CD4-positive, CD25-positive, alpha-beta regulatory T cell (primary cell): Measurements from ENCODE around the gene SMAD3. TPM values are rescaled to one million over a fixed set of nuclear protein-coding genes. Genes with fewer than 3 reads are reported as not detected.
A peak's percentile ranks its signal among the peaks of the same experiment; 100 is the strongest.

Experiments used
- ATAC-seq, 2 donors: fragments of 150-1000 bp; cut with Tn5 transposase; one replicate each; pipeline ENCODE4 v1.10.0; 2021; ENCODE audit warnings: low read depth in 2 of 2, moderate number of reproducible peaks in 2 of 2, moderate library complexity in 1 of 2
- DNase-seq, 3 donors: peaks; one replicate each; pipeline versions ENCODE4 v3.0.0 to v3.0.0-alpha.2; 2012 to 2022; ENCODE audit warnings: mixed read lengths in 1 of 3
- H3K27ac ChIP-seq: one replicate; pipeline ENCODE4 v1.7.0; 2013; ENCODE audit warnings: mild to moderate bottlenecking, low read length; ENCODE audit not compliant: insufficient read depth, poor library complexity, severe bottlenecking
- H3K27me3 ChIP-seq: one replicate; pipeline ENCODE4 v1.7.0; 2013; ENCODE audit warnings: low read length; ENCODE audit not compliant: control insufficient read depth, insufficient read depth
- H3K36me3 ChIP-seq: one replicate; pipeline ENCODE4 v1.7.0; 2013; ENCODE audit warnings: mild to moderate bottlenecking, low read length, moderate library complexity; ENCODE audit not compliant: control insufficient read depth, insufficient read depth
- H3K4me1 ChIP-seq: 2 replicates; pipeline ENCODE4 v1.7.0; 2013; ENCODE audit warnings: mild to moderate bottlenecking, low read length; ENCODE audit not compliant: insufficient read depth, control insufficient read depth, poor library complexity, severe bottlenecking
- H3K4me3 ChIP-seq: one replicate; pipeline ENCODE4 v1.7.0; 2013; ENCODE audit warnings: low read depth, mild to moderate bottlenecking, low read length, moderate library complexity
- H3K9me3 ChIP-seq, 2 experiments: 1 replicate in 1 of 2; 2 replicates in 1 of 2; pipeline ENCODE4 v1.7.0; 2013; ENCODE audit warnings: low read length in 2 of 2, mild to moderate bottlenecking in 1 of 2, moderate library complexity in 1 of 2; ENCODE audit not compliant: control insufficient read depth in 2 of 2
- H3K27ac Mint-ChIP-seq, 3 donors: one replicate each; pipeline ENCODE4 v1.8.0; 2020 to 2022; ENCODE audit warnings: mild to moderate bottlenecking in 3 of 3, mixed read lengths in 3 of 3, moderate library complexity in 2 of 3
- H3K27me3 Mint-ChIP-seq: one replicate; pipeline ENCODE4 v1.8.0; 2022; ENCODE audit warnings: mild to moderate bottlenecking, mixed read lengths
- H3K36me3 Mint-ChIP-seq: one replicate; pipeline ENCODE4 v1.8.0; 2020; ENCODE audit warnings: mixed read lengths
- H3K4me1 Mint-ChIP-seq, 4 donors: one replicate each; pipeline ENCODE4 v1.8.0; 2020 to 2022; ENCODE audit warnings: mixed read lengths in 4 of 4, mild to moderate bottlenecking in 1 of 4
- H3K4me3 Mint-ChIP-seq, 4 donors: one replicate each; pipeline ENCODE4 v1.8.0; 2020 to 2022; ENCODE audit warnings: mild to moderate bottlenecking in 4 of 4, mixed read lengths in 4 of 4, moderate library complexity in 3 of 4
- H3K9me3 Mint-ChIP-seq, 7 donors: one replicate each; pipeline ENCODE4 v1.8.0; 2020 to 2022; ENCODE audit warnings: mixed read lengths in 7 of 7, mild to moderate bottlenecking in 3 of 7, moderate library complexity in 2 of 7
- polyA plus RNA-seq, 4 donors: library from polyadenylated mRNA; unstranded; fragments of 300-500 nt; fragmentation: Illumina TruSeq; gene quantifications; one replicate each; pipeline ENCODE4 v1.2.3, GENCODE V29; 2021
- total RNA-seq: library from RNA; stranded (reverse); gene quantifications from one replicate; pipeline ENCODE4 v1.2.3, GENCODE V29; 2022

Gene SMAD3
- total and polyA plus RNA-seq, 5 donors from 2014 or later, result 12.0 to 76.6 (median 14.7) TPM

DNA sequence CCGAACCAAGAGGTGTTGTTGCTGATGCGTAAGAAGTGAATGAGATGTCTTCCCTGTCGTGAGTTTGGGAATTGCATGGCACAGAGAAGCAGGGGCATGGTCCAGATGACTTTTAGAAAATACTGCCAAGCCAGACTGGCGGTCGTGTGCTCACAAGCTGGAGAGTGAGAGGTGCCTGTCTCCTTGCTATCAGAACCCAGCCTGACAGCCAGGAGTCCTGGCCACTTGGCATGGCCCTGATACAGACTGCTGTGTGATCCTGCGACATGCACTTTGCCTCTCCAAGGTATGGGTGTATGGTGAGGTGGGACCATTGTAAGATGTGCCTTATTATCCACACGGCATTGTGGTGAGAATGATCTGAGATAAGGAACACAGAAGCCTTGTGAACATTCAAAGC lies 93.0 kb downstream of the SMAD3 start:
- Mint-ChIP-seq H3K4me1 (peaks cover 23 to 62% (median 35%) of the 10 kb centered on the region in 4 donors), H3K36me3 (peaks cover 29% of the 10 kb centered on the region), H3K27ac (peak overlapping the region in 2 of 3 donors; percentile 22 to 66), H3K27me3 (no peaks in the 10 kb centered on the region), H3K9me3 (peaks cover 0 to 3% (median 0%) of the 10 kb centered on the region in 7 donors), H3K4me3 (no peak overlapping the region)
- Histone ChIP-seq H3K9me3 (no peaks in the 10 kb centered on the region), H3K27me3 (no peaks in the 10 kb centered on the region), H3K4me3 (no peak overlapping the region), H3K36me3 (peaks cover 8% of the 10 kb centered on the region), H3K27ac (no peak overlapping the region), H3K4me1 (no peaks in the 10 kb centered on the region)
- no peak for DNase-seq
- no peak for ATAC-seq

DNA sequence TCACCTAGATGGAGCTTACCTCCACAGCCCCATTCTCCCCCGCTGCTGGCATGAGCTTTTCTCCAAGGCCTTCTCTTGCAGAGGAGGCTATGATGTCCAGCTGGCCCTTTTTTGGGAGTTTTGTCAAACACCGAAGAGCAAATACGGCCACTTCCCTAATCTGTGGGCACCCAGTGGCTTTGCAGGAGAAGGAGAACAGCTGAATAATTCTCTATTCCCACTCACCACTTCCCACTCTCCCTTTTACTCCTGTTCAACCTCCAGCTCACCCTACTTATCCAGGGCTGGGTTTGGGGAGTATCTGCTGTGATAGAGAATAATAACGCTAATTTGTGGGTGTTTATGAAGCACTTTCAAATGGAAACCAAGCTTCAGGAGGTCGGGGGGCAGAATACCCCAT lies 96.0 kb downstream of the SMAD3 start:
- Histone ChIP-seq H3K4me1 (no peaks in the 10 kb centered on the region), H3K36me3 (peaks cover 21% of the 10 kb centered on the region), H3K9me3 (no peaks in the 10 kb centered on the region), H3K27me3 (no peaks in the 10 kb centered on the region), H3K4me3 (no peak overlapping the region), H3K27ac (no peak overlapping the region)
- ATAC-seq, result no peak
- H3K4me1 Mint-ChIP-seq, result peaks cover 15 to 48% (median 26%) of the 10 kb centered on the region in 4 donors
- no peaks in the 10 kb centered on the region for H3K27me3 Mint-ChIP-seq
- no peak overlapping the region for H3K4me3 Mint-ChIP-seq
- peaks cover 0 to 2% (median 0%) of the 10 kb centered on the region in 7 donors for H3K9me3 Mint-ChIP-seq
- H3K27ac Mint-ChIP-seq, result peak overlapping the region in 2 of 3 donors; percentile 12 to 43
- DNase-seq, result no peak
- peaks cover 34% of the 10 kb centered on the region for H3K36me3 Mint-ChIP-seq

DNA sequence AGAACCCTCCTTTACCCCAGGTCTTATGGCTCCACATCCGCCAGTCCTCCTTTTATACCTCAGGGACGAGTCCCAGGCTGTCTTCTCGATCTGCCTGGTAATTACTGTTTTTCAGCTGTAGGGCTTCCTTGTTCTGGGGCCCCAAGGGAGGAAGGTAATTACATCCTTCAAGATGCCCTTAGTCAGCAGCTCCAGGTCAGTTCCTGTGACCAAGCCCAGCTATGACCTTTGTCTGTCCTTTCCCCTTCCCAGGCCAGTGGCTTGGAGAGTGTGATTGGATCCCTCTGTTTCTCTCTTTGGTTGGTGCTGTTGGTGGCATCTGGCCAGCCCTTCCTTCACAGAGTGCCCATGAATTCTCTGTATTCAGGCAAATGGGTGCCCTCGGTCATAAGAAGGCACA lies 96.5 kb downstream of the SMAD3 start:
- peaks cover 15 to 48% (median 25%) of the 10 kb centered on the region in 4 donors for H3K4me1 Mint-ChIP-seq
- peaks cover 0 to 2% (median 0%) of the 10 kb centered on the region in 7 donors for H3K9me3 Mint-ChIP-seq
- H3K36me3 Mint-ChIP-seq, result peaks cover 35% of the 10 kb centered on the region
- ATAC-seq (no peak), DNase-seq (no peak)
- H3K27ac ChIP-seq, result no peak overlapping the region
- no peak overlapping the region for H3K4me3 Mint-ChIP-seq
- no peaks in the 10 kb centered on the region for H3K27me3 Mint-ChIP-seq
- peak overlapping the region in 1 of 3 donors; percentile 43 for H3K27ac Mint-ChIP-seq
- peaks cover 26% of the 10 kb centered on the region for H3K36me3 ChIP-seq
- H3K4me3 ChIP-seq, result no peak overlapping the region
- H3K4me1 ChIP-seq, result no peaks in the 10 kb centered on the region
- H3K9me3 ChIP-seq, result no peaks in the 10 kb centered on the region
- no peaks in the 10 kb centered on the region for H3K27me3 ChIP-seq

DNA sequence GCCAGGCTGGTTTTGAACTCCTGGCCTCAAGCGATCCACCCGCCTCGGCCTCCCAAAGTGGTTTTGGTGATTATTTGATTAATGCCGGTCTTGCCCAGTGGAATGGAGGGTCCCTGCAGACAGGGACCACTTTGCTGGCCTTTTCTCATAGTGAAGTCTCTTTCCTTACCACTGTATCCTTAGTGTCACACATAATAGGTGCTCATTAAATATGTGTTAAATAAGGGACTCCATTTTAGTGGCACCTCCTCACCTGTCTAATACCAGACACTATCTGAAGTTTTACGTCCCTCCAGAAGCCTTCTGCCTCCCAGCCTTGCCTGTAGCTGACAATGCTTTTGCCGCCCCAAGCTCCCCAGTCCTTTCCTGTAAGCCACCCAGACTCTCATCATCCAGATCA lies 97.8 kb downstream of the SMAD3 start:
- ATAC-seq (no peak), DNase-seq (no peak)
- H3K4me3 Mint-ChIP-seq, result no peak overlapping the region
- no peaks in the 10 kb centered on the region for H3K9me3 ChIP-seq
- no peak overlapping the region for H3K27ac ChIP-seq
- no peaks in the 10 kb centered on the region for H3K27me3 ChIP-seq
- no peaks in the 10 kb centered on the region for H3K27me3 Mint-ChIP-seq
- no peaks in the 10 kb centered on the region for H3K4me1 ChIP-seq
- H3K36me3 ChIP-seq, result peaks cover 38% of the 10 kb centered on the region
- peaks cover 0 to 2% (median 0%) of the 10 kb centered on the region in 7 donors for H3K9me3 Mint-ChIP-seq
- H3K27ac Mint-ChIP-seq, result no peak overlapping the region
- H3K4me1 Mint-ChIP-seq, result peaks cover 7 to 36% (median 15%) of the 10 kb centered on the region in 4 donors
- peaks cover 36% of the 10 kb centered on the region for H3K36me3 Mint-ChIP-seq
- H3K4me3 ChIP-seq, result no peak overlapping the region

DNA sequence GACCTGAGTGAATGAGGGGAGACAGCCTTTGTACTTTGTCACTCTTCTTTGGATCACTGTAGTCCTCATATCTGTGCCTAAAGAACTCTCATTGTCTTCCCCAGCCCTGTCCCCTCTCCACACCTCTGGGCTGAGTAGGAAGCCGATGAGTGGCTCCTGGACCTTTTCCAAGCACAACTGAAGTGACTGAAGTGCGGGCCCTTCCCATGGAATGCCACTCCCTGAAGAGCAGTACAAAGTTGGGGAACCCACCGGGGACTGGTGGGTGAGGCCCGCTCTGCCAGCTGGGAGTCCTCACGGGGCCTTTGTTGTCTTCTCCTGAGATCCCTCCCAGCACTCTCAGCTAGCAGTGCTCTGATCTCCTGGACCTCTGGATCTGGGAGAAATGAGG lies 99.0 kb downstream of the SMAD3 start:
- H3K4me1 ChIP-seq, result no peaks in the 10 kb centered on the region
- H3K4me3 ChIP-seq, result no peak overlapping the region
- H3K9me3 ChIP-seq, result no peaks in the 10 kb centered on the region
- Mint-ChIP-seq H3K4me1 (peaks cover 6 to 30% (median 16%) of the 10 kb centered on the region in 4 donors), H3K9me3 (peaks cover 0 to 2% (median 0%) of the 10 kb centered on the region in 7 donors), H3K27ac (no peak overlapping the region), H3K27me3 (no peaks in the 10 kb centered on the region), H3K4me3 (no peak overlapping the region), H3K36me3 (peaks cover 42% of the 10 kb centered on the region)
- no peaks in the 10 kb centered on the region for H3K27me3 ChIP-seq
- DNase-seq, result no peak
- no peak for ATAC-seq
- no peak overlapping the region for H3K27ac ChIP-seq
- H3K36me3 ChIP-seq, result peaks cover 50% of the 10 kb centered on the region

DNA sequence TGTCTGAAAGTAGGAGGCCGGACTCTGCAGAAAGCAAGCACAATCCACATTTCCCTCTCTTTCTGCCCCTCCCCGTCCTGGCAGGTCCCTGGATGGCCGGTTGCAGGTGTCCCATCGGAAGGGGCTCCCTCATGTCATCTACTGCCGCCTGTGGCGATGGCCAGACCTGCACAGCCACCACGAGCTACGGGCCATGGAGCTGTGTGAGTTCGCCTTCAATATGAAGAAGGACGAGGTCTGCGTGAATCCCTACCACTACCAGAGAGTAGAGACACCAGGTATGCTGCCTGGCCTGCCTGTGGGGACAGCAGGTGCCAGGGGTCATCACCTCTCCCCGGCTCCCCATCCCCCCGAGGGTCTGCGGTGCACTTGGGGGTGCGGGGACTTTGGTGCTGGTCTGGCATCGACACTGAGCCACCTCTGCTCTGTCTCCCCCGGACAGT lies 99.4 kb downstream of the SMAD3 start:
- Mint-ChIP-seq H3K9me3 (no peaks in the 10 kb centered on the region), H3K4me3 (no peak overlapping the region), H3K27ac (peak overlapping the region in 1 of 3 donors; percentile 51), H3K36me3 (peaks cover 46% of the 10 kb centered on the region), H3K27me3 (no peaks in the 10 kb centered on the region), H3K4me1 (peaks cover 6 to 27% (median 13%) of the 10 kb centered on the region in 4 donors)
- peaks cover 53% of the 10 kb centered on the region for H3K36me3 ChIP-seq
- H3K4me1 ChIP-seq, result no peaks in the 10 kb centered on the region
- no peak for ATAC-seq
- no peak overlapping the region for H3K27ac ChIP-seq
- no peak for DNase-seq
- H3K27me3 ChIP-seq, result no peaks in the 10 kb centered on the region
- H3K9me3 ChIP-seq, result no peaks in the 10 kb centered on the region
- H3K4me3 ChIP-seq, result no peak overlapping the region

DNA sequence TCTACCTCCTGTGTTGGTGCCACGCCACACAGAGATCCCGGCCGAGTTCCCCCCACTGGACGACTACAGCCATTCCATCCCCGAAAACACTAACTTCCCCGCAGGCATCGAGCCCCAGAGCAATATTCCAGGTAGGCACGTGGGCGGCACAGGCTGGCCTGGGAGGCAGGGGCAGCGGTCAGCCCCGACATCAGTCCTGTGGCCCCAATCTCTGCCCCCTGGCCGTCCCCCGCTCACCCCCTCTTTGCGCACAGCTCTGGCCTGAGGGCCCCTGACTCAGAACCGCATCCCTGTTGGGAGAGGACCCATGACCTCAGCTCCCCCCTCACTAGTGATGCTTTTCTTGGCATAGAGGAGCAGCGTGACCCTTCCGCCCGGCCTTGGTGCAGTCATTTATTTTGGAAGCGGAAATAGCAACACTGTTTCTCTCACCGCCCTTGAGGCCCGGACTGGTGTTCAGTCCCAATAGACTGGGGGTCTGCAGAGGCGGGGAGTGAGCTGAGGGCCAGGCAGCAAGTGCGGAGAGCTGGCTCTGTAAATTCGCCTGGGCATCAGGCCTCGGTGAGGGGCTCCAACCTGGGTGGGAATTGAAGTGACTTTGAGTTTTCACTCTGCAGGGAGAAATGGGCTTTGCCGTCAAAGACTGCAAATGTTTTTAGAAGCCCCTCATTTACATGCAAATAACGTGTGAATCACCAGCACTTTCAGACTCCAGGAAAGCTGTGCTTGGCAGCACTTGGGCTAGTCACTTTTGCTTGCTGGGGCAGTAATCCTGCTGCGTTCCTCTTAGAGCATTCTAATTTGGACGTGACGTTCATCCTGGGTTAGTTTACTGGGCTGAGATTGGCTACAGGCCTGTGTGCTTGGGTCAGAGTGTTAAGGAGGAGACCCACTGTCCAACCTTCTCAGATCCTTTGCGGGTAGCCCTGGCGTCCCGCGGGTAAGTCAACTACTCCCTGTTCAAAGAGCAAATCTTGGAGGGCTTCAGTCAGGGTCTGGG lies 100.2 kb downstream of the SMAD3 start:
- peaks cover 52% of the 10 kb centered on the region for H3K36me3 Mint-ChIP-seq
- H3K36me3 ChIP-seq, result peaks cover 60% of the 10 kb centered on the region

More for the DNA sequence above, 100.2 kb downstream of the SMAD3 start:
- DNase-seq, result no peak
- H3K9me3 ChIP-seq, result no peaks in the 10 kb centered on the region
- H3K27me3 ChIP-seq, result no peaks in the 10 kb centered on the region
- peak overlapping the region in 2 of 3 donors; percentile 51 to 74 for H3K27ac Mint-ChIP-seq
- H3K4me3 Mint-ChIP-seq, result no peak overlapping the region
- no peaks in the 10 kb centered on the region for H3K27me3 Mint-ChIP-seq
- no peak for ATAC-seq
- peaks cover 6 to 26% (median 13%) of the 10 kb centered on the region in 4 donors for H3K4me1 Mint-ChIP-seq
- no peak overlapping the region for H3K4me3 ChIP-seq
- no peak overlapping the region for H3K27ac ChIP-seq
- H3K9me3 Mint-ChIP-seq, result no peaks in the 10 kb centered on the region
- H3K4me1 ChIP-seq, result no peaks in the 10 kb centered on the region
